NCI-H460 (cell line): ENCODE data around the gene NIF3L1. TPM values are rescaled to one million over a fixed set of nuclear protein-coding genes. Genes with fewer than 3 reads are reported as not detected.
A peak's percentile ranks its signal among the peaks of the same experiment; 100 is the strongest.
"Not testable (repeated sequence)": the region's sequence is repeated elsewhere in the genome, so short reads cannot be mapped to it uniquely, and the experiment has no call there.

Source experiments
- DNase-seq: peaks from one replicate; pipeline ENCODE4 v3.0.0-alpha.2; 2016; ENCODE audit warnings: low read depth; ENCODE audit errors: extremely low read depth
- total RNA-seq: library from RNA; depleted of rRNA; stranded (reverse); fragments of >200 nt; shearing (Covaris generic); gene quantifications from 2 replicates; pipeline ENCODE4 v1.2.3, GENCODE V29; 2014

The NIF3L1 gene
- total RNA-seq, 1 experiment from 2014 or later: 75.4 TPM

DNA sequence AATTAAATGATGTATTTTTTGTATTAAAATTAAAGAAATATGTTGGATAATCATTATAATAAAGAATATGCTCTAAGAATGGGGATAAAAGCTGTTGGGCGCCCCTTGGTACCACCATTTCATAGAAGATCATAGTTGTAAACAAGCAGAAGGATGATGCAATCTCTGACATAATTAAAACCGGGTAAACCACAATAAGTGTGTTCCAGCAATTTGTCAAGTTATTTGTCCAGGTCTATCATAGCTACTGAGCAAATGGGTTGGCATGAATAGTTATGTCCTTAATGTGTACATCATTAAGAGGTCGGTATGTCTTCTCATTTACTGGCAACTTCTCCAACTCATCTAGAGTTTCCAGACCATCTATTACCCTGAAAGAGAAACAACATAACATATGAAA, 18.0 kb upstream of the NIF3L1 start:
- no peak for DNase-seq

DNA sequence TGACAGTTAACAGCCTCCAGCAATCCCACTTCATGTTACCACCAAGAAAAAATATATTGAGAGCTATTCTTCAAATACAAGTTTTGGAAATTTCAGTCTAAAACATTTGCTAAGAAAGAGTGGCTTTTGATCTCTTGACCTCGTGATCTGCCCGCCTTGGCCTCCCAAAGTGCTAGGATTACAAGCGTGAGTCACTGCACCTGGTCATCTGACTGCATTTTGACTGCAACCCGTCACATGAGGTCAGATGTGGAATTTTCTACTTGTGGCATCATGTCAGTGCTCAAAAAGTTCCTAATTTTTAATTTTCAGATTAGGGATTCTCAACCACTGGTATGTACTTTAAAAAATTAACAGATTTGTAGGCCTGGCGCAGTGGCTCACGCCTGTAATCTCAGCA, 15.6 kb upstream of the NIF3L1 start:
- no peak for DNase-seq

DNA sequence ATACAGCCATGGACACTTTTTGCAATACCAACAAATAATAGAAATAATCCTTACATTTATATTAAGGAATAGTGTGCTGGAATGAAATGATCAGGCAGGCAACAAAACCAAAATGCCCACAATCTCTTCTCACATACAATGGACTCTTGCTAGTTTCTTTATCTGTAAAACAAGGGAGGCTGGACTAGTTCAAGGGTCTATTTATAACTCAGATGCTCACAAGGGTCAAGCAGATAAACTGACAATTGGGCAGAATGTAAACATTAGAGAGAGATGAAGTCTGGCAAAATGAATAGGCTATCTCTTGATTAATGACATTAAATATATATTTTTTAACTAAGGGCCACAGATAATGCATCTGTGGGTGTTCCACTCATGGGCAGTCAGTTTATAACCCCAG, 11.7 kb upstream of the NIF3L1 start:
- no peak for DNase-seq

DNA sequence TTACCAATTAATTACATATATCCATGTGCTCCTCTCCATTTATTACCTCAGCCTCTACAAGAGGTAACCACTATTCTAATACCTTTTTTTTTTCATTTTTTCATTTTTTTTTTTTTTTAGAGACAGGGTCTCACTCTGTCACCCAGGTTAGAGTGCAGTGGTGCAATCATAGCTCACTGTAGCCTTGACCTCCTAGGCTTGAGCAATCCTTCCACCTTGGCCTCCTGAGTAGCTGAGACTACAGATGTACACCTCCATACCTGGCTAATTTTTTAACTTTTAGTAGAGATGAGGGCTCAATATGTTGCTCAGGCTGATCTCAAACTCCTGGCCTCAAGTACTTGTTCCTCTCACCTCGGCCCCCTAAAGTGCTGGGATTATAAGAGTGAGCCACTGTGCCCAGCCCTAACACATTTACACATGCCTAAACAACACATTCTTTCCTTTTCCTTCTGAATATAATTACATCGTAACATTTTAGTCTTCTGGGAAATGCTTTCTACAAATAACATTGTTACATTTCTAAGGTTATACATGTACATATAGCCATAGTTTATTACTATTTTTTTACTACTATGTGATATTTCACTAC, 10.8 kb upstream of the NIF3L1 start:
- DNase-seq: no peak

DNA sequence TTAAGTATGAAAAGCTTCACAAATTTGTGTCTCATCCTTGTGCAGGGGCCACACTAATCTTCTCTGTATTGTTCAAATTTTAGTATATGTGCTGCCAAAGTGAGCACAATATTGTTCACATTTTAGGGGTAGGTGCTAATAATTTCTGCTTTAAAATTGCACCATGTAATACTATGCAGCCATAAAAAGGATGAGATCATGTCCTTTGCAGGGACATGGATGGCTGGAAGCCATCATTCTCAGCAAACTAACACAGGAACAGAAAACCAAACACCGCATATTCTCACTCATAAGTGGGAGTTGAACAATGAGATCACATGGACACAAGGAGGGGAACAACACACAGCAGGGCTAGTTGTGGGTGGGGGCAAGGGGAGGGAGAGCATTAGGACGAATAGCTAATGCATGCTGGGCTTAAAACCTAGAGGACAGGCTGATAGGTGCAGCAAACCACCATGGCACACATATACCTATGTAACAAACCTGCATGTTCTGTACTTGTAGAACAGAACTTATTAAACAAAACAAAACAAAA, 7.4 kb upstream of the NIF3L1 start:
- DNase-seq: not testable (repeated sequence)

DNA sequence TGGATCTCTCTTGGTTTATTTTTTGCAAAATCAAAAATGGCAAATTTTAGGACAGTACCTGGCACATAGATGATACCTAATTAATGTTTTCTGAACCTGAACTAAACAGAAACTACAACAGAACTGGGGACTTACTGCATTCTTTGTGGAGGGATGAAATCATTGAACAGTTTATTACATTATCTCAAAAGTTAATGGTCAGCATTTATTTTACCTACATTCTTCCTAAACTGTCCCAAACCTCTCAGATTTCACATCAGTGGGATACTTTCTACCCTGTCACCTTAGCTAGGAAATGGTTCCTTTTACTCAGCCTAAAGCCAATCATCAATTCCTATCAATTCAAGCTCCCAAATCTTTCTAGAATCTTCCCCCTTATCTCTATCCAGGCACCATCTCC, 10.3 kb downstream of the NIF3L1 start:
- DNase-seq: no peak

DNA sequence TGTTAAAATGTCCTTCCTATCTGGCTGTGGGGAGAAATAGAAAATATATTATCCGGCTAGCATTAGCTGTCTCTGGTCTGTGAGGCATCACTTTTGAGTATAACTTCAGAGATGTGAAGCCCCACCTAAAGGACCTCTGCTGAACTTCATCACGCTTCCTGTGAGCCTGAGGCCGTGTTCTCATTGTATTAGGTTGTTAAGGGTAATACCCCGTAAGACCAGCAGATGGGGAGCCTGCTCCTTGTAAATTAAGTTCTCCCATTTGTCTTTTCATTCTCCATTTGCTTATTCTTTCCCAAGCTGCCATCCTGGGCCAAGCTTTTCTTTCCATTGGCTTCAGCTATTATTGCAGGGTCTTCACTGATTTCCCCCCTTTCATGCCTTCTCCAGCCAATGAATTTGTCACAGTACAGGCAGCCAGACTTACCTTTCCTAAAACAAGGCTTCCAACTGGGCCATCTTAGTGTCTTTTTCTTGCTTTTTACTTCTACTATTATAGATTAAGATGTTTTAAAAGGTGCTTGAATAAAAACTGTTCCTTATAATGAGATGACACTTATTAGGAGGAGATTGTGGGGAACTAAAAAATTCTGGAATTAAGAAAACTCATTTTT, 12.4 kb downstream of the NIF3L1 start:
- DNase-seq: peak; percentile 90

DNA sequence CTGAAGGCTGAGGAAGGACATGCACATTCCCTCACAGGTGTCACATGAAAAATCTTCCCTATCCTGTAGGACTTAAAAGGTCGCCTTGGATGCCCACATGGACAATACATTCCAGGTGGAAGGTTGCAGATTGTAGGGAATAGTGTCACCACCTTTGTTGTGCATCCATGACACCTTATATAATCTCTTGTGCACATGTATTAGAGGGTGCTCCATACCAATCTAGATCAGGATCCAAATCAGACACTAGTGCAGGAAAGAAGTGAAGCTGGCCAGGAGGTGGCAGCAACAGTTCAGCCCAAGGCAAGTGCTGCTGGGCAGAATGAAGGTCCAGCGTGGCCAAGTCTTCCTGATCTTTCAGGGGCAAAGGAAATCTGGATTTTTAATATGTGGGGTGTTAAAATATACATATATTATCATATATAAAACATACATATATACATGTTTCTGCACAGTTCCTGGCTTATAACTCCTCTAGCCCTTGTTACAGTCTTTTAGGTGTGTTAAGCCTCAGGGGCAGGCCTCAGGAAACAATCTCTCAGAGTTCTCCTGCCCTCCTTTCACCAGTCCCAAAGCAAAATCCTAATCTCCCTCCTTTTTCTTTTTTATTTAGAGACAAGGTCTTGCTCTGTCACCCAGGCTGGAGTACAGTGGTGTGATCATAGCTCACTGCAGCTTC, 16.6 kb downstream of the NIF3L1 start:
- peak; percentile 77 for DNase-seq

DNA sequence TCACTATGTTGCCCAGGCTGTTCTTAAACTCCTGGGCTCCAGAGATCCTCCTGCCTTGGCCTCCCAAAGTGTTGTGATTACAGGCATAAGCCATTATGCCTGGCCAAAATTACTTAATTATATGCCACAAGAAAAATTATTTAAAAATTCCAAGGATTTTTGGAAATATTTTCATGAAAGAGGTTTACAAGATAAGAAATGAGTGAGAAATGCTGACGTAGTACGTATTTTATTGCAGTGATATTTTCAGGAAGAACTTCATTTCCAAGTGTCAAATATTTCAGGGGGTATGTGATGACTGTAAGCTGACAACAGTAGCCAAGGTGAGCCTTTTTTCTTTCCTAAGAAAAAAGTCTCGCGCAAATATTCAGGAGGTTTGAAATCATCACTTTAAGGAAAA, 20.8 kb downstream of the NIF3L1 start:
- no peak for DNase-seq

DNA sequence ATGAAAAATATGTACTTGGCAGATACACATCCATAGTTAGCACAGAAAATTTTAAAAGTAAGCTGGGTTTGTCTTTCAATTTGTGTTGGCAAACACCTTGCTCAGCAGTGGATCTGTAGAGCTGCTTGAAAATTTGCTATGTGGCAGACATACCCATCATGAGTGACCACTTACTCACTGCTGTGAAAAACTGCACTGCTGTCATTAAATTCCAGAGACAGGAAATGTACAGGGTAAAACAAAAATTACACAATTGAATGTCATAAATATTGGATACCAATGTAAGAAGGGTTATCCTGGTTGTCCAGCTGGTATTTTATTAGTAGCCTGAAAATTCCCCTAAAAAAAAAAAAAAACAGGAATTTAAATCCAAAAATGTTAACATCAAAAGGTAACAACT, 24.5 kb downstream of the NIF3L1 start:
- DNase-seq: no peak

DNA sequence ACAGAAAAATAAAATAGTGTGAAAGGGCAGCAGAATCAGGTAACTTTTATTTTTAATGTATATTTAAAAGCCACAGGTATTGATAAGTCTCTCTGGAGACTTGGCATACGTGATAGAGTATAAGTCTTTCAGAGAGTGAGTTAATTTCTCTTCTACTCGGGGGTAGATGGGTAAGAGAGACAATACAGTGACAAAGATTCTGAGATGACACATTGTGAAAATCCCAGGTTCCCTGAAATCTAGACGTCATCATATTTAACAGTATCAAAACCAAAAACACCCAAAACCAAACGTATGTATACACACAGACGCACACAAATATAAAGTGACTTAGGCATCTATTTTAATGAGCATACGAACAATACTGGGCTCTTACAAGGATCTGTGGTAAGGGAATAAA, 33.3 kb downstream of the NIF3L1 start:
- DNase-seq: no peak

DNA sequence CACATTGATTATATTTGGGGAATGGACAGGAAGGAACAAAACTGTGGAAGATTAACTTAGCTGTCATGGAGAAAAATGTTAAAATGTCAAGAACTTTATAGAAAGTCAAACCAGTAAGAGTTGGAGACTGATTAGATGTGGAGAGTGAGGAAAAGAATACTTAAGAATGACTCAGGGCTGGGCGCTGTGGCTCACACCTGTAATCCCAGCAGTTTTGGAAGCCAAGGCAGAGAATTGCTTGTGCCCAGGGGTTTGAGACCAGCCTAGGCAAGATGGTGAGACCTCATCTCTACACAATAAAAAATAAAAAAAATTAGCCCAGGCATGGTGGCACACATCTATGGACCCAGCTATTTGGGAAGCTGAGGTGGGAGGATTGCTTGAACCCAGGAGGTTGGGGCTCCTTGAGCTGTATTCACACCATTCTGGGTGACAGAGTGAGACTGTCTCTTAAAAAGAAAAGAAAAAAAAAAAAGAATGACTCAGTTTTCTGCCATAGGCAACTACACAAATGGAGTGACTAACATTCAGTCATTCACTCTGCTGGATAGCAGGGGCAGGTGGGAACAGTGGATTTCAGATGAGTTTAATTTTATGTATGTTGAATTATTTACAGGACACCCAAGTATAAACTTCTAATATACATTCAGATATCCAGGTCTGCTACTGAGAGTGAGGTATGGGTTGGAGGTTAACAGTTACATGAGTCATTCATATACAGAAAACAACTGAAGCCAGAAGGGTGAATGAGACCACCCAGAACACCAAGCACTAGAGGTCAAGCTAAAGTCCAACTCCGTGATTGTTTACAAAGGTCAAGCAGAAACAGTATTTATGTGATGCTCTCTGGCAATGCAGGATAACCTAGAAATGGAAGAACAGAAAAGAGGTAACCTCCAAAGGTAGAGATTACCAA, 40.4 kb downstream of the NIF3L1 start:
- no peak for DNase-seq

DNA sequence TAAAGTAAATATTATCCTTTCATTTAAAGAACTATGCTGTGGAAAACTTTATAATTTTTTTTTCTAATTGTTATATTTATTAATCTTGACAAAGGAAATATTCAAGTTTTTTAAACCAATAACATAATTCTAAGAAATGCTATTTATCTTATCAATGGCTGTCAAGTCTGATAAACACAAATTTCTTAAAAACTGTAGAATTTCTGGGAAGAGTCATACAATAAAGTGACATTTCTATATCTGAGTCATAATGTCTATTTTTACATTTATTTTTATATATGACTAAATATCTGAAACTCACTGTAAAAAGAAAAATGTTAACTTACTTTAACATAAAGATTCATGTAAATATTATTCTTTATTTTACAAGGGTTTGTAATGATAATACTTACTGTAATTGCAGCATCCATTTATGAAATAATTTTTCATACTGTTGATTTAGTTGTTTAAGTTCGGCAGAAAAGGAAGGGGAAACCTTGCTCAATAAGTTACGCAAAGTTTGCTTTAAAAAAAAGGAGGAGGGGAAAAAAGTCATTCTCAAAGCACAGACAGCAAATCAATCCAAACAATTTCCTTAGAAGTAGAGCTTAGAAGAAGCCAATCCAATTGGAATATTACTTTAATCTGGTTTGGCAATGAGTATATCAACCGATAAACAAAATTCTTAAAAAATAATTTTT, 41.9 kb downstream of the NIF3L1 start:
- no peak for DNase-seq

DNA sequence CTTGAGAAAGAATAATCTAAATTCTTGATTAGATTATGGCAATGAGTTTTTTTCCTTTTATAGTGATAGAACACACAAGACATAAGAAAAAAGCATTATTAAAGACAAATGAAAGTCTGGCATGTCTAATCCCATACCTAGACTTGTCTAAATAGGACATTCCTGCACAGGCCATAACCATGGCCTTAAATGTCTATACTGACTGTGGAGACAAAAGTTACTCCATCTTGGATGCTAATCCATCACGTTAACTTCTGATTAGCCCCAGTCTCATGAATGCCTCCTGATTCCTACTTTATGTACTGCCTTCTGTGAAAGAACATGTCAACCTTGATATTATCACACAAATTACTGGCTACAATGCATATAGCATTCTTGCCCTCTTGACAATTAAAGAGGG, 50.7 kb downstream of the NIF3L1 start:
- no peak for DNase-seq

DNA sequence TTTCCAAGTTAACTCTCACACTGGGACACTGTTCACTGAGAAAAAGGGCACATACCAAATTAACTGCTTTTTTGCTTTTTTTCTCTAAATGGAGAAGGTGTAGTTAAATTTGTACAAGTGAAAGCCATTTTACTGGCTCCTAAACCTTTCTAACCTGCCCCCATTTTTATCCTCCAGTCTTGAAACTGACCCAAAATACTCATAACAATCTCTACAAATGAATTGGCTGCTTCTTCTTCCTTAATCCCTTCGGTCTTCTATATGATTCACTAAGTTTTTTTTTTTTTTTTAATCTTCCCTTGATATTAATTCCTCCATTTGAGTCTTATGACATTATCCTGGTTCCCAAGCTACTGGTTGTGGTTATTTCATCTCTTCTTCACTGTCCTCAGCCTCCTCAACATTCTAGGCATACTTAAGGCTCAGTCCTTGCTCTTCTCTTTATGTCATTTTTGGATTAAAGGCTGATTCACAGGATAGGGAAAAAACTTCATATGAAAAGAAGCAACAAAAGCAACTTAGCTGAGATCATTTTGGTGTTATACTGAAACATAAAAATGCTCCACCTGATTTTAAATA, 54.4 kb downstream of the NIF3L1 start:
- DNase-seq: no peak

DNA sequence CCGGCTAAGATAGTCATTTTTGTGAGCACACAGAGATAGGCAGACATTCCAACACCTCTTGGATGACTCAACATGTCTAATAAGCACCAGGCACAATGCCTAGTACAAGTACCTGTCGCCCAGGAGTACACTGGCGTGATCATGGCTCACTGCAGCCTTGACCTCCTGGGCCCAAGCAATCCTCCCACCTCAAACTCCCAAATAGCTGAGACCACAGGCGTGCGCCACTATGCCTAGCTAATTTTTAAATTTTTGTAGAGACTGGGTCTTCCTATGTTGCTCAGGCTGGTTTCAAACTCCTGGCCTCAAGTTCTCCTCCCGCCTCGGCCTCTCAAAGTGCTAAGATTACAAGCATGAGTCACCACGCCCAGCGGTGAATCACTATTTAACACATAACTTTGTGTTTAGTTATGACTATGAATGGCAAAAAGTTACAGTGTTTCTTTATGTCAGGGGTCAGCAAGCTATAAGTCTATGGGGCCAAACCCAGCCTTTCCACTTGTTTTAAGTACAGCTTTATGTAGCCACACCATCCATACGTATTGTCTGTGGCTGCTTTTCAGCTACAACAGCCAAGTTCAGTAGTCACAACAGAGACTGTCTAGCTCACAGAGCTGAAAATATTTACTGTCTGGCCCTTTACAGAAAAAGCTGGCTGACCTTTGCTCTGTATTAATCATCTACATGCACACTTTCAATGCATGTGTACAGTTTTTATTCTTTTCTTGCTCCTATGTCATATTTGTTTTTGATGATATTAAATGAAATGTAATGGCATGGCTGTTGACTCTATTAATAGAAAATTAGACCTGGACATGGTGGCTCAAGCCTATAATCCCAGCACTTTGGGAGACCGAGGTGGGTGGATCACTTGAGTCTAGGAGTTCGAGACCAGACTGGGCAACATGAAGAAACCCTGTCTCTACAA, 55.6 kb downstream of the NIF3L1 start:
- DNase-seq: peak; percentile 80

DNA sequence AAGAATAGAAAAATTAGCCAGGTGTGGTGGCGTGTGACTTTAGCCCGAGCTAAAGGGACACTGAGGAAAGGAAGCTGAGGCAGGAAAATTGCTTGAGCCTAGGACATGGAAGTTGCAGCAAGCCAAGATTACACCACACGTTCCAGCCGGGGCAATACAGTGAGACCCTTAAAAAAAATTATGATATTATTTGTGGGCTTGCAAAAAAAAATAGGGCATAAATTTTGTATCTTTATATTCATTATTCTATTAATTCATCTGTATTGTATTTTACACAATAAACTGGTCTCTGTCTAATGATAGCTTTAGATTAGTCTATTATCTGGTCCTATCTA, 56.2 kb downstream of the NIF3L1 start:
- no peak for DNase-seq

DNA sequence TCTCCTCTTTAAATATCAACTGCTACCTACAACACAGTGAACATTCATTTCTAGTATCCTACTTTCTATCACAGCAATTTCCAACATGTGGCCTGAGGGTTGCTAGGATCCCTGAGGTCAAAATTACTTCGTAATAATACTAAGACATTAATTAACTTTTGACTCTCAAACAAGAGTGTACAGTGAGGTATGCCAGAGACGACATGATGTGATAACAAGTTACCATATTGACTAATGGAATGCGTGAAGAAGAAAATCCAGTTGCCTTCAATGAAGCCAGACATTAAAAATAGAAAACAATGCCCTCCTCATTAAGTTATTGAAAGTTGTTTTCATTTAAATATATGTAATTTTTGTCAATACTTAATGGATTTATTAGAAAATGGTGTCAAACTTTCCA, 61.2 kb downstream of the NIF3L1 start:
- DNase-seq: no peak
